A204.1 (cell line): Measurements from ENCODE around the gene GAA.
"Not testable (repeated sequence)": the region's sequence is repeated elsewhere in the genome, so short reads cannot be mapped to it uniquely, and the experiment has no call there.

Source experiments
- FAIRE-seq: peaks from 2 replicates; lab custom pipeline; 2012; peaks lifted over from hg19 to GRCh38; lab: Jason Lieb, UNC

GAA gene

GRCh38 chr17:80146121-80147034 lies 45.0 kb downstream of the GAA start:
- no peak for FAIRE-seq

- FAIRE-seq = peak; percentile 99
Observed at GRCh38 chr17:80147035-80147822, 45.8 kb downstream of the GAA start, which contains the start of gene EIF4A3. TSS of gene EIF4A3 (minus strand) at chr17:80147128. CDS start at chr17:80146961, 167 bp downstream.

DNA sequence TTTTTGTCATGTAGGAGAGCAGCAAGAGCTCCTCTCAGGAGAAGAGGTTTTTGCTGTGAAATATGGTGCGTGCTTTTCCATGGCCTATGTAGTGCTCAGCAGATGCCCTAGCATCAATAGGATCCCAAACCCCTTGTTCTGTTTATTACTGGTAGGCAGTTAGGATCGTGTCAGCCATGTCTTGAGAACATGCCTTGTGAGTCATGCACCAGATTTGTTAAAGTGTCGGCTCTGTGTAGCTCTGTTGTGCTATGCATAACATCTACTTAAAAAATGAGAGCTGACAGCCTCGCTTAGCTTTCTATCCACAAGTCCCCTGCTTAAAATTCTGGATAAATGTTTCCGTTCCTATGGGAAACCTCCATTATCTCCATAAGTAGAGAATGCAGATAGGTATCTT lies 50.0 kb downstream of the GAA start:
- no peak for FAIRE-seq

DNA sequence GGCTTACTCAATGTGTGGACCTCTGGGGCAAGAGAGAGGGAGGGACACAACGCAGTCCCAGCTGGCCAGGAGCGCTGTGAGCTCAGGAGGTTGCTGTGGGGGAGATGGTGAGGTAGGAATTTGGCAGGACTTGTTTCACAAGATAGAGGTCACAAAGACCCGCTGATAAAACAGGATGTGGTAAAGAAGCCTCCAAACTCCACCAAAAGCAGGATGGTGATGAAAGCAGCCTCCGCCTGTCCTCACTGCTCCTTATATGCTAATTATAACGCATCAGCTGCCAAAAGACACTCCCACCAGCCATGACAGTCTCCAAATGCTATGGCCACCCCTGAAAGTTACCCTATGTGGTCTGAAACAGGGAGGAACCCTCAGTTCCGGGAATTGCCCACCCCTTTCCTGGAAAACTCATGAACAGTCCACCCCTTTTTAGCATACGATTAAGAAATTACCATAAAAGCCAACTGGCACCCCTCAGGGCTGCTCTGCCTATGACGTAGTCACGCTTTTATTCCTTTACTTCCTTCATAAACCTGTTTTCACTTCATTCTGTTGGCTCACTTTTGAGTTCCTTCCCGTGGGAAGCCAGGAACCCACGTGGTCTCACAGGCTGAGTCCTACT lies 50.8 kb downstream of the GAA start:
- FAIRE-seq = no peak

DNA sequence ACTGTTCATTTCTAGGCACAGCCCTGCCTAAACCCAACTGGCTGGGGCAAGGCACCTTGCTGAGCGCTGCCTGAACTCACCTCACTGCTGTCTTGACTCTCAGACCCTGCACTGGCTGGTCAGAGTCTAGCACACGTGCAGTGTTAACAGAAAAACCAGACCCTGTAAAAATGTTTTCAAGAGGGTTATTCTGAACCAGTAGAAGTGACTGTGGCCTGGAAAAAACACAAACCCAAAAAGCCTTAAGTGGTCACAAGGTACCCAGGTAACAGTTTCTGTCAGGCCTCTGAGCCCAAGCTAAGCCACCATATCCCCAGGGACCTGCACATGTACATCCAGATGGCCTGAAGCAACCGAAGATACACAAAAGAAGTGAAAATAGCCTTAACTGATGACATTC lies 51.6 kb downstream of the GAA start:
- no peak for FAIRE-seq

DNA sequence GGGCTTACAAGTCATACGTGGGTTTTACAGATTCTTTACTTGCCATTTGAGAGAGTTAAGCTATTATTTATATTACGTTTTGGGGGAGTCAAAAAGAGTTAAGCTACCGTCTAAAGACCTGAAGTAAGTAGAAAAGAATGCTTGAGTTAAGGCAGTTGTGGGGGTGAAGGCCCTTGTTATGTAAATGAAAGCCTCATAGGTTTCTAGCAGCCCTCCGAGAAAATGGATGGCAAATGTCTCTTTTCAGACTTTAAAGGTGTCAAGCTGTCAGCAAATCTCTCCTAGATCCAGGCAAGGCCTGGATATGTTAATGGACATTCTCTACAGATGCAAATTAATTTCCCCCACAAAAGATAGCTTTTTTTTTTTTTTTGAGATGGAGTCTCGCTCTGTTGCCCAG lies 52.8 kb downstream of the GAA start:
- FAIRE-seq = no peak

GRCh38 chr17:80155600-80155999 lies 54.2 kb downstream of the GAA start:
- FAIRE-seq = not testable (repeated sequence)

DNA sequence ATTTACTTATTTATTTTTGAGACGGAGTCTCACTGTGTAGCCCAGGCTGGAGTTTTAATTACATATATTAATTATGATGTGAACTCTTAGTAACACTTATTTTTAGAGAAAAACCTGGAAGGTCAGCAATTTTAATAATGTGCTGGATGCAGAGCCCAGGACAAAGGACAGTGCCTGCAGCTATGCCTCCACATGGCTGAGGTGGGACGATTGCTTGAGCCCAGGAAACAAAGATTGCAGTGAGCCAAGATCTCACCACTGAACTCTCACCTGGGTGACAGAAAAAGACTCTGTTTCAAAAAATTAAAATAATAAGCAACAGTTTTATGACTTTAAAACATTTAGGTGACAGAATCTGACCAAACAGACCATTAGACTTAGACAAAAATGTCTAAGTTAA lies 57.5 kb downstream of the GAA start:
- FAIRE-seq = no peak

DNA sequence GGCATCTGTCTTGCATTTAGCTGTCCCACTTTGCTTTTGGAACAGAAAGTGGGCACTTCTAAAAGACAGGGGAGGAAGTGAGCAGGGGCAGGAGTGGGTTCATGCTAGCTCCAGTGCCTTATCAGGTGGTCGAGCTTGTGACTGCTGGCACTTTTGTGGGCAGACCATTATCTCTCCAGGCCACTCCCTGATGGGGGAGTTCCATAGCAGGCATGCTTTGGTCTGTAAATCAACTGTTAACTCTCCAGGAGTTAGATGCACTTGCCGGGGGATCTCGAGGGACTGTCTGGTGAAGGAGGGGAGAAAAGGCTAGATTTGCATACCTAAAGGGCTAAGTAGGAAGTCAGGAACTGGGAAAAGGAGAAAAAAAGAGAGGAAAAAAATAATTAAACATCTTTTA lies 59.2 kb downstream of the GAA start:
- FAIRE-seq = no peak

- FAIRE-seq = no peak
Observed at GRCh38 chr17:80163336-80163735, 62.0 kb downstream of the GAA start.

DNA sequence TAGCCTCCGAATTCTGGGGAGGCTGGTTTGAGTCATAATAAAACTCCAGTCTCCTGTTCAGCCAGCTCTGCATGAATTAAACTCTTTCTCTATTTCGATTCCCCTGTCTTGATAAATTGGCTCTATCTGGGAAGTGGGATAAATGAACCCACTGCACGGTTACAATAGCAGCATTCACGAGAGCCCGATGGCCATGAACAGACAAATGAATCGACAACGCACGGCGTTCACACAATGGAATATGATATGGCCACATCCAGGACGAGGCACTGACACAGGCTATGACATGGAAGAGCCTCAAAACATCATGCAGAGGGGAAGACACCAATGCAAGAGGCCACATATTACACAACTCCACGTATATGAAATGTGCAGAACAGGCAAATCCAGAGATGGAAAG lies 62.8 kb downstream of the GAA start:
- no peak for FAIRE-seq

- FAIRE-seq = no peak
Observed at GRCh38 chr17:80166446-80166845, 65.1 kb downstream of the GAA start.

- FAIRE-seq = no peak
Observed at GRCh38 chr17:80168371-80168770, 67.0 kb downstream of the GAA start.

GRCh38 chr17:80169107-80169506 lies 67.7 kb downstream of the GAA start:
- FAIRE-seq = no peak
